Duodenal mucosa (tissue), 2 donors: ENCODE measurements around the gene TMEM150C.

Source experiments
- H3K27ac ChIP-seq: one replicate; pipeline ENCODE4 v1.7.0; 2013; ENCODE audit warnings: low read depth, low read length
- H3K27me3 ChIP-seq, 2 donors: one replicate each; pipeline ENCODE4 v1.7.0; 2013; ENCODE audit warnings: low read length in 2 of 2, control low read depth in 1 of 2; ENCODE audit not compliant: insufficient read depth in 2 of 2, control insufficient read depth in 1 of 2
- H3K36me3 ChIP-seq, 2 donors: one replicate each; pipeline ENCODE4 v1.7.0; 2013; ENCODE audit warnings: low read length in 2 of 2, control low read depth in 1 of 2; ENCODE audit not compliant: insufficient read depth in 2 of 2, control insufficient read depth in 1 of 2
- H3K4me1 ChIP-seq, 2 donors: one replicate each; pipeline ENCODE4 v1.7.0; 2013; ENCODE audit warnings: low read length in 2 of 2, control low read depth in 1 of 2; ENCODE audit not compliant: insufficient read depth in 2 of 2, control insufficient read depth in 1 of 2
- H3K4me3 ChIP-seq, 2 donors: one replicate each; pipeline ENCODE4 v1.7.0; 2013; ENCODE audit warnings: low read length in 2 of 2, low read depth in 1 of 2
- H3K9ac ChIP-seq, 2 donors: one replicate each; pipeline ENCODE4 v1.7.0; 2013; ENCODE audit warnings: low read length in 2 of 2, low read depth in 1 of 2
- H3K9me3 ChIP-seq, 2 donors: one replicate each; pipeline ENCODE4 v1.7.0; 2013; ENCODE audit warnings: low read length in 2 of 2, control low read depth in 1 of 2; ENCODE audit not compliant: control insufficient read depth in 1 of 2

Gene TMEM150C

DNA sequence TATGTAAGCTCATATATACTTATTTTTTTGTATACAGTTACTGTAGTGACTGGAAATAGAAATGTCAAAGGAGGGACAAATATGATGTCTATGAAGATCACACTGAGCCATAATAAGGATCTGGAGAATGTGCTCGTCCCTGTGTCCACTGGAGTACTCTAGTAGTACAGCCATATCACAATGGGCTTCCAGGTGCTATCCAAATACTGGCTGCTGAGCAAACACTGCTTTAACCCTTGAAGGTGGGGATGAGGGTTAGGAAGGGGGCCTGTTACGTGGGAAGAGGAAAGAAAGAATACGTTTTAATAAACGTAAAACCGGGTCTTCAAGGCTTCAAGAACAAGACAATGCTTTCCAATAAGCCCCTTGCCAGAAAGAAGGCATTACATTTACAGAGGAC is 29.8 kb upstream of the TMEM150C start:
- no peak overlapping the region for H3K27ac ChIP-seq
- H3K9me3 ChIP-seq: no peaks in the 10 kb centered on the region
- H3K27me3 ChIP-seq: no peaks in the 10 kb centered on the region
- H3K4me1 ChIP-seq: peaks cover 0 to 11% of the 10 kb centered on the region in 2 donors
- no peak overlapping the region for H3K4me3 ChIP-seq
- H3K9ac ChIP-seq: no peak overlapping the region
- H3K36me3 ChIP-seq: no peaks in the 10 kb centered on the region

DNA sequence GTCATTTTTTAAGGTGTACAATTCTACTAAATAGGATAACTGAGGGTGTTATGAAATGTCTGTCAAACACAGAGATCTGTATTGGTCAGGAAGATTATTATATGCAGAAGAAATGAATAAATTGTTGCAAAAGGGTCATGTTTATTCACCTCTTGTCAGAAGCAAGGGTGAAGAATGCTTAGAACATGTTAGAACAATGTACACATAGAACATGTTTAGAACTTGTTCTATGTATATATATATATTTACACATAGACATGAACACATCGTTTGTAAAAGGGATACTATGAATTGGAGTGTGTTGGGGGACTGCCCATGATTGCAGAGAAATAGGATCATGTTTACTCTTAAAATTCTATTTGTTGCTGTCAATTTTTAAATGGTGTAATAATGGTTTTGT is 28.0 kb upstream of the TMEM150C start:
- no peaks in the 10 kb centered on the region for H3K9me3 ChIP-seq
- H3K9ac ChIP-seq: no peak overlapping the region
- no peaks in the 10 kb centered on the region for H3K27me3 ChIP-seq
- H3K36me3 ChIP-seq: no peaks in the 10 kb centered on the region
- no peak overlapping the region for H3K27ac ChIP-seq
- H3K4me3 ChIP-seq: no peak overlapping the region
- peaks cover 7 to 20% of the 10 kb centered on the region in 2 donors for H3K4me1 ChIP-seq

DNA sequence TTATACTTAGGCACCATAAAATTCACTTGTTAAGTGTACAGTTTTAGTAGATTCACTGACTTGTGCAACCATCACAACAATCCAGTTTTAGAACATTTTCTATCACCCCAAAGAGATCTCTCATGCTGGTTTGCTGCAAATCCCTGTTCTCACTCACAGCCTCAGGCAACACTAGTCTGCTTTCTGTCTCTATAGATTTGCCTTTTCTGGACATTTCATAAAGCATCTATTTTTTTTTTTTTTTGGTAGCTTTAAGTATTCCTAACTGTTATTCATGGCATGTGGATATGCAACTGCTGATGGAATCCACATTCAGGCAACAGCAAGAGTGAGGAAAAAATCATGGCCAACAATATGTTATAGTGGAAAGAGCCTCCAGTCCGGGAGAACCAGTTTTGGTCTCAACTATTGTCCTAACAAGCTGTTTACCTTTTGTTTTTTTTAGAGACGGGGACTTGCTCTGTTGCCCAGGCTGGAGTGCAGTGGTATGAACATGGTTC is 27.0 kb upstream of the TMEM150C start:
- H3K36me3 ChIP-seq: no peaks in the 10 kb centered on the region
- no peaks in the 10 kb centered on the region for H3K9me3 ChIP-seq
- no peak overlapping the region for H3K4me3 ChIP-seq
- H3K4me1 ChIP-seq: peaks cover 14 to 26% of the 10 kb centered on the region in 2 donors
- H3K9ac ChIP-seq: no peak overlapping the region
- no peak overlapping the region for H3K27ac ChIP-seq
- H3K27me3 ChIP-seq: no peaks in the 10 kb centered on the region

DNA sequence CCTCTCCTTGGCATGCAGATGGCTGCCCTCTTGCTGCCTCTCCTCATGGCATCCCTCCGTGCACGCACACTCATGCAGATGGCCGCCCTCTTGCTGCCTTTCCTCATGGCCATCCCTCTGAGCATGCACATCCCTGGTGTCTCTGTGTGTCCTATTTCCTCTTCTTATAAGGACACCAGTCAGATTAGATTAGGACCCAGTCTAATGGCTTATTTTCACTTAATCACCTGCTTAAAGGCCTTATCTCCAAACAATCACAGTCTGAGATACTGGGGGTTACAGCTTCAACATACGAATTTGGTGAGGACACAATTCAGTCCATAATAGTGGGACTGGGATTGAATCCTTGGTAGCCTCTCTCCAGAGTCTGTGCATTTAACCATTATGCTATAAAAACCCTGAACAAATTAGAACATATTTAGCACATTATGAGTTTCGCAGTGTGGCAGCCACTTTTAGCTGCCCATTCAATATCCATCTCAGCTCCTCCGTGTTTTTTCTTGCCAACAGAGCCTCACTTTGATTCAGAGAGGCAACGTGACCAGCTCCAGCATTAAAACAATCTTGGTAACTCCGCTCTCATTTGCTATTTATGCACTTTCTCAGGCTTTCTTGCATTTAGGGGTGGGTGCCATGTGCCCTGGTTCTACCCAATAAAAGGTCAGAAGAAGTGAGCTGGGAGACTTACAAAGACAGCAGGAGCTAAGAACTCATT is 26.2 kb upstream of the TMEM150C start:
- no peaks in the 10 kb centered on the region for H3K9me3 ChIP-seq
- no peak overlapping the region for H3K9ac ChIP-seq
- H3K4me1 ChIP-seq: peaks cover 19 to 26% of the 10 kb centered on the region in 2 donors
- no peak overlapping the region for H3K27ac ChIP-seq
- no peaks in the 10 kb centered on the region for H3K36me3 ChIP-seq
- no peaks in the 10 kb centered on the region for H3K27me3 ChIP-seq
- H3K4me3 ChIP-seq: no peak overlapping the region

DNA sequence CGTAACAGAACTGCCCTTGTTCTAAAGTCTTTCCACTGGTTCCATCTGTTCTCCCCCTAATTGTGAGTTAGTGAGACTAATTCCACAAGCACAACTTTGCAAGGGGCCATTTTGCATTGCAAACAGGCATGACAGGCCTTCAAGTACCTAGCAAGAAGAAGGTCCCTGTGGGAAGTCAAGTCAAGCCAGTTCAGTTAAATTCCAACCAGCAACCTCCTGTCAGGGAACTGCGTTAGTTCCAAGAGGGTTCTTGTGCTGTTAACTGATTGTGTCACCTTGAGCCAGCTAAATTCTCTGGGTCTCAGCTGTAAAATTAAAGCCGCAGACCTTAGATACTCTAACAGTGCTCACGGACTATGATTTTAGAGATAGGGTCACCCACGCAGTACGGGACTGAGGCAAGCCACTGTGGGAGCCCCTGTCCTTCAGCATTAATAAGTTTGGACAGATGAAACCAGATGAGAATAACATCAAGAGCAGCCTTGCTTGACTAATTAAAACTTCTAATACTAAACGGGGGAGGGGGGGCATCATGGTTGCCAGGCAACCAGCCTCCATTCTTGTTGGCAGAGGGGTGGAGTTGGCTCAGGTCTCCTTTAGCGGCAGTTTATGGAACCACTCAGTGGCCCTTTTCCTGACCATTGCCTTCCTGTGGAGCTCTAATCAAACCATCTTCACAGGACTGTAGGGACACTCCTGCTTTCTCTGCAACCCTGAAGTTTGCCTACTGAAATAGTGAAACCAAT is 24.1 kb upstream of the TMEM150C start:
- Histone ChIP-seq H3K4me1 (peaks cover 19 to 27% of the 10 kb centered on the region in 2 donors), H3K9ac (no peak overlapping the region), H3K27ac (no peak overlapping the region), H3K9me3 (no peaks in the 10 kb centered on the region), H3K36me3 (no peaks in the 10 kb centered on the region), H3K27me3 (no peaks in the 10 kb centered on the region), H3K4me3 (no peak overlapping the region)

DNA sequence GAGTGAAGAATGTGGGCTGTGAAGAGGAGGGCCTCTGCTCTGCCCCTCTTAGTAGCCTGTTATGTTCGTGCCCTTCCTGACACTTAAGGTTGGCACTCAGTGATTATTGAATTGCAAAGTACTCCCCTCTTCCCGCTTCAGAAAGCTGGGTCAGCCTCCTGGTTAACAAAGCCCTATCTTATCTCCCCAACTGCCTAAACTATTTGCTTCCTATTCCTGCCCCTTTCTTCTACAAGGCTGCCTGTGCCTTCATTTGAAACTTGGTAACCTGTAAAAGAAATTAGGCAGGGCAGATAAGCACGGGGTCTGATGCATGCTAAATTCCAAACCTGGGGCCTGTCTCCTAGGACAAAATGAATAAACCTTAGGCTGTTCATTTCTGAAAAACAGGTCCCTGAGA is 23.1 kb upstream of the TMEM150C start:
- Histone ChIP-seq H3K27me3 (no peaks in the 10 kb centered on the region), H3K36me3 (no peaks in the 10 kb centered on the region), H3K9me3 (no peaks in the 10 kb centered on the region), H3K4me1 (peaks cover 19 to 27% of the 10 kb centered on the region in 2 donors), H3K27ac (no peak overlapping the region), H3K4me3 (no peak overlapping the region), H3K9ac (no peak overlapping the region)

DNA sequence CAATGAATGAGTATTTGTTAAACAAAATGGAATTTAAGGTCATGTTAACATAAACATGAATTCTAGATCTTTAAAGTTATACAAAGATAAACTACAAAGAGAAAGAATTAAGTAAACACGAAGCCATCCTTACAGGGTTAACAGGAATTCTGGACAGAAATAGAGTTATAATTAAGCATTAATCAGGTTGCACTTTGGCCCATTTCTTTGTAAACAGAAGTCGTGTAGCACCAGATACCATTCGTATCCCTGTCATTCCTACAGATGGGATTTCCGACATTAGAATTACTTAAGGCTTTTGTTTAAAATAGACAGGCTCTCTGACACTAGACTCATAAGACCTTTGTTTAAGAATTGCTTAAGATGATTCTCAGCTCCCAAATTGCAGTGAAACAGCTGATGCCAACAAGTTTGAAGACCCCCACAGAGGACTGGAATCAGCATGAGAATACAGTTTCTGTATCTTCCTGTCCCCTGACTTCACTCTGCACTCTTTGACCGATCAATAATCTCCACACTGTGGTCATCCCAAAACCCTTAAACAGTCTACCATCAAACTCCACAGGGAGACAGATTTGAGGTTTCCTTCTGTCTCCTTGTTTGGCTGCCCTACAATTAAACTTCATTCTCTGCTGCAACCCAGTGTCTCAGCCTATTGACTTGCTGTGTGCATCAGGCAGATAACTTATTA is 22.3 kb upstream of the TMEM150C start:
- H3K27me3 ChIP-seq: no peaks in the 10 kb centered on the region
- H3K4me1 ChIP-seq: peaks cover 19 to 27% of the 10 kb centered on the region in 2 donors
- H3K27ac ChIP-seq: no peak overlapping the region
- peak overlapping the region; percentile 3 to 14 for H3K4me3 ChIP-seq
- no peaks in the 10 kb centered on the region for H3K36me3 ChIP-seq
- no peaks in the 10 kb centered on the region for H3K9me3 ChIP-seq
- H3K9ac ChIP-seq: no peak overlapping the region

DNA sequence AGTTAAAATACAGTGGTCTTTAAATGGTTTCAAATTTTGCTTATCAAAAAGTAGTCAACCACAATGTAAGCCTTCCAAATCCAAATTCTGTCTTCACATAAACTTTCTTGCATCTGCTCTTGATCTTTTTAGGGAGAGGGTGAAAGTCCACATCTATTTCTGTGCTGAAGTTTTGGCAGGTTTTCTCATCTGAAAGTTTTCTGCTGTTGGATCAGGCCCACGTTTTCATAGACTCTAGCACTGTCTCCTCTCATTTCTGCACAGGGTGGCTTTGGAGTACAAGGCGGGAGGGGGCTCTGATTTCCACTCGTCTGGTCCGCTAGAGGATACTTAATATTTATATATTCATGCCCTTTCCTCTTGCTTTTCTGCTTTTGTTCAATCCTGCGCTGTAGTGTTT is 18.1 kb upstream of the TMEM150C start:
- Histone ChIP-seq H3K27ac (no peak overlapping the region), H3K27me3 (no peaks in the 10 kb centered on the region), H3K4me1 (peaks cover 15 to 20% of the 10 kb centered on the region in 2 donors), H3K9ac (no peak overlapping the region), H3K36me3 (no peaks in the 10 kb centered on the region), H3K4me3 (no peak overlapping the region), H3K9me3 (no peaks in the 10 kb centered on the region)

DNA sequence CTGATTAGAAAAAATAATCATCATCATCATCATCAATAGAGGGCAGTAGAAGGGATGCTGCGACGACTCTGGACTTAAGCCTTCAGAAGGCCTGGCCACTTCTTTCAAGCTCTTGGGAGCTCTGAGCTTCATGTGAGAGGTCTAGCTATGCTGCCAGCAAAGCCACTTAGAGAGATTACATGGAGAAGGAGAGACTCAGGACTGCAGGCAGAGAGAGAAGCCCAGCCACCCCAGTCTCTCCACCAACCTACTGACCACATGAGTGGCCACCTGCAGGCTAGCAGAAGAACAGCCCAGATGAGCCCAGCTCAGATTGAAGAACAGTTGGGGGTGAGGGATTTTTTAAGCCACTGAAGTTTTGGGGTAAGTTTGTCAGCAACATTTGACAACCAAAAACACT is 17.1 kb upstream of the TMEM150C start:
- Histone ChIP-seq H3K4me1 (peaks cover 5 to 11% of the 10 kb centered on the region in 2 donors), H3K9ac (no peak overlapping the region), H3K27ac (no peak overlapping the region)

DNA sequence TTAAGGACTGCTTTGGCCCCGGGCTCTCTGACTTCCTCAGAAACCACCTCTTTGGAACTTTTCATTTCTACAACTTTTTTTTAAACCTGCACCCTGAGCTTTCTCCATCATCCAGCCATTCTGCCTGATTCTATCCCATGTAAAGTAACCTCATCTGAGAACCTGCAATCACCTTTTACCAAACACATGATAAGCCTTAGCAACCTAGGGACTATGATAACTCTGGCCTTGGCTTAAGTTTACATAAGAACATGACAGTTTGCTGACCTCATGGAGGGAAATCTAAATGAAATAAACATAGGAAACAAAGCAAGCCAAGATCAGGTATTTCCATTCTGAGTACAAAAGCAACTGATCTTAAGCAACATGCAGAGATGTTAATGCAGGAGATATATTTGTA is 15.7 kb upstream of the TMEM150C start:
- Histone ChIP-seq H3K27me3 (no peaks in the 10 kb centered on the region), H3K9me3 (no peaks in the 10 kb centered on the region), H3K27ac (no peak overlapping the region), H3K4me3 (no peak overlapping the region), H3K4me1 (no peaks in the 10 kb centered on the region), H3K9ac (no peak overlapping the region), H3K36me3 (no peaks in the 10 kb centered on the region)

More for the DNA sequence above, 17.1 kb upstream of the TMEM150C start:
- Histone ChIP-seq H3K36me3 (no peaks in the 10 kb centered on the region), H3K9me3 (no peaks in the 10 kb centered on the region), H3K27me3 (no peaks in the 10 kb centered on the region), H3K4me3 (no peak overlapping the region)
